OCI-LY3 (cell line): Measurements from ENCODE around the gene RBMX.

ENCODE experiments used
- H2AFZ ChIP-seq: fragments of 200-600, 300-600 bp; shearing (Covaris generic); 2 replicates; pipeline ENCODE4 v1.6.0; 2014; ENCODE audit warnings: antibody characterized with exemption, low read depth, low read length
- H3K27ac ChIP-seq: fragments of 200-600, 300-600 bp; sonication (generic); 2 replicates; pipeline ENCODE4 v1.5.1; 2014; ENCODE audit warnings: mild to moderate bottlenecking, low read length, moderate library complexity, mixed read lengths
- H3K27me3 ChIP-seq: fragments of 200-600, 300-600 bp; sonication (generic); 2 replicates; pipeline ENCODE4 v1.6.1; 2014; ENCODE audit warnings: low read depth, low read length, mixed read lengths
- H3K36me3 ChIP-seq: fragments of 200-600, 300-600 bp; sonication (generic); replicated peaks from 2 replicates; pipeline ENCODE3; 2014; ENCODE audit warnings: low read depth, low read length, mixed read lengths
- H3K4me1 ChIP-seq: fragments of 300-600, 200-600 bp; sonication (generic); 2 replicates; pipeline ENCODE4 v1.6.1; 2014; ENCODE audit warnings: low read length, mixed read lengths
- H3K4me2 ChIP-seq: fragments of 200-600, 300-600 bp; sonication (generic); 2 replicates; pipeline ENCODE4 v1.6.1; 2014; ENCODE audit warnings: low read length, mixed read lengths
- H3K4me3 ChIP-seq: fragments of 300-600, 200-600 bp; sonication (generic); 2 replicates; pipeline ENCODE4 v1.5.1; 2014; ENCODE audit warnings: antibody characterized with exemption, mild to moderate bottlenecking, low read length, moderate library complexity
- H3K79me2 ChIP-seq: fragments of 300-600, 200-600 bp; shearing (Covaris generic); 2 replicates; pipeline ENCODE4 v1.6.1; 2014; ENCODE audit warnings: mild to moderate bottlenecking, low read length, mixed read lengths
- H3K9ac ChIP-seq: fragments of 300-600, 200-600 bp; shearing (Covaris generic); 2 replicates; pipeline ENCODE4 v1.6.0; 2014; ENCODE audit warnings: mild to moderate bottlenecking, low read length, moderate library complexity
- H3K9me3 ChIP-seq: fragments of 200-600, 300-600 bp; shearing (Covaris generic); 2 replicates; pipeline ENCODE4 v1.6.1; 2014; ENCODE audit warnings: low read length, mixed read lengths; ENCODE audit not compliant: insufficient read depth
- H4K20me1 ChIP-seq: fragments of 200-600, 300-600 bp; sonication (generic); 2 replicates; pipeline ENCODE4 v1.6.1; 2016; ENCODE audit warnings: low read length, mixed read lengths; ENCODE audit not compliant: insufficient read depth
- CTCF ChIP-seq: fragments of 200-600, 300-600 bp; sonication (generic); IDR thresholded peaks from 2 replicates; pipeline ENCODE4 v1.5.1; 2014; ENCODE audit warnings: antibody characterized with exemption, low read length, low read depth
- EZH2phosphoT487 ChIP-seq: fragments of 200-600 bp; shearing (Covaris generic); IDR thresholded peaks from 2 replicates; pipeline ENCODE4 v1.6.1; 2018; ENCODE audit warnings: antibody characterized with exemption, mixed run types, low read depth

Gene RBMX

GRCh38 chrX:136867096-136867491 is 13.4 kb downstream of the RBMX start:
- Histone ChIP-seq H3K4me1 (no peaks in the 10 kb centered on the region), H3K79me2 (peaks cover 34% of the 10 kb centered on the region), H3K27me3 (no peaks in the 10 kb centered on the region), H4K20me1 (peaks cover 13% of the 10 kb centered on the region; the same call in 1 of the 2 replicates), H3K4me2 (no peak overlapping the region), H2AFZ (no peak overlapping the region), H3K4me3 (no peak overlapping the region), H3K9ac (no peak overlapping the region), H3K27ac (peak overlapping the region; percentile 8; the same call in 1 of the 2 replicates), H3K36me3 (peaks cover 31% of the 10 kb centered on the region), H3K9me3 (no peaks in the 10 kb centered on the region)
- TF ChIP-seq CTCF (no peak), EZH2phosphoT487 (no peak)

- peaks cover 12% of the 10 kb centered on the region; the same call in 1 of the 2 replicates for H4K20me1 ChIP-seq
- TF ChIP-seq CTCF: no peak
- no peak for TF ChIP-seq EZH2phosphoT487
- H3K9me3 ChIP-seq: no peaks in the 10 kb centered on the region
- H3K4me2 ChIP-seq: no peak overlapping the region
- no peaks in the 10 kb centered on the region for H3K4me1 ChIP-seq
- H3K79me2 ChIP-seq: peaks cover 28% of the 10 kb centered on the region
- no peaks in the 10 kb centered on the region for H3K27me3 ChIP-seq
- H3K9ac ChIP-seq: no peak overlapping the region
- no peak overlapping the region for H3K4me3 ChIP-seq
- H3K36me3 ChIP-seq: peaks cover 30% of the 10 kb centered on the region
- no peak overlapping the region for H2AFZ ChIP-seq
- no peak overlapping the region for H3K27ac ChIP-seq
Observed at GRCh38 chrX:136866337-136867095, 14.0 kb downstream of the RBMX start.

GRCh38 chrX:136865270-136866158 is 15.0 kb downstream of the RBMX start:
- Histone ChIP-seq H3K9me3 (no peaks in the 10 kb centered on the region), H3K27me3 (no peaks in the 10 kb centered on the region), H4K20me1 (peaks cover 12% of the 10 kb centered on the region; the same call in 1 of the 2 replicates), H3K4me3 (no peak overlapping the region), H3K36me3 (peaks cover 30% of the 10 kb centered on the region), H2AFZ (no peak overlapping the region), H3K27ac (no peak overlapping the region), H3K4me1 (no peaks in the 10 kb centered on the region), H3K4me2 (no peak overlapping the region), H3K79me2 (peaks cover 26% of the 10 kb centered on the region), H3K9ac (no peak overlapping the region)
- no peak for TF ChIP-seq CTCF
- no peak for TF ChIP-seq EZH2phosphoT487

- Histone ChIP-seq H3K9me3 (no peaks in the 10 kb centered on the region), H3K36me3 (peaks cover 24% of the 10 kb centered on the region), H3K27me3 (no peaks in the 10 kb centered on the region), H3K4me2 (no peak overlapping the region), H3K27ac (no peak overlapping the region), H4K20me1 (0 out of 2 replicates have a peak, but pooled peaks cover 12% of the 10 kb centered on the region), H3K9ac (no peak overlapping the region), H3K4me1 (no peaks in the 10 kb centered on the region), H2AFZ (no peak overlapping the region), H3K4me3 (no peak overlapping the region), H3K79me2 (peaks cover 14% of the 10 kb centered on the region)
- TF ChIP-seq CTCF (no peak), EZH2phosphoT487 (no peak)
Observed at GRCh38 chrX:136863826-136864225, 16.7 kb downstream of the RBMX start.
